GM21526 (cell line): Measurements from ENCODE around the gene RPL28.

Experiments used
- ATAC-seq: cut with Tn5 transposase; IDR thresholded peaks from one replicate; pipeline ENCODE4 v1.9.1; 2021; ENCODE audit warnings: moderate library complexity; ENCODE audit not compliant: unreplicated experiment, low FRiP score

Gene RPL28

DNA sequence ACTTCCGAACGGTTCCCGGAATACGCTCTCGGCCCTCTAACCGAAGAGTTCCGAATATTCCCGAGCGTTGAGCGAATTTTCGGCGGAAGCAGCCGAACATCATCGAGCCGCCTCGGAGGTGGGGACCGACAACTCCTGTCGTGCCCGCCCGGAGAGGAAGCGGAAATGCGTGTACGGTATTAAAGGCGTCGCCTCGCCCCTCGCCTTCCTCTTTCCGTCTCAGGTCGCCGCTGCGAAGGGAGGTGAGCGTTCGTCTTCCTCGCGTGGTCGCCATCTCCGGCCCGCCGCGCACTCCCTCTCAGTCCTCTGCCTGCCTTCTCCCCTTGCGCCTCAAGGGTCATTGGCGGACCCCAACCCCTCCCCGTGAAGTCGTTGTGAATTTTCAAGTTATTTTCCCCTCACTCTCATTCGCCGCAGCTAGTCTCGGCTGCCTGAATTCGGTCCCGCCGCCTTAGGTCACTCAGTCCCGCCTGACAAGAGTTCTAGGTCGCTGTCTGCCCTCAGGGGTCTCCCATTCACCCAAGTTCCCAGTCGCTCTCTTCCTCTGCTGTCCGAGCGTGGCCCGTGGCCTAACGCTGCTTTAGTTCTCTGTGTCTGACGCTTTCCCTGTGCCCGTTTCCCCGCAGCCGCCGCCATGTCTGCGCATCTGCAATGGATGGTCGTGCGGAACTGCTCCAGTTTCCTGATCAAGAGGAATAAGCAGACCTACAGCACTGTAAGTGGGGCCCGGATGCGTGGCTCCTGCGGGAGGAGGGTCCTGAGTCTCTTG, at the start of gene RPL28:
TSS of gene RPL28 (plus strand) at position 209 of the 769 bp plus-strand sequence. CDS start at position 635, 426 bp downstream.
- ATAC-seq: peak; percentile 51

- no peak for ATAC-seq
Observed at GRCh38 chr19:55336101-55336500, 49.6 kb upstream of the RPL28 start.

DNA sequence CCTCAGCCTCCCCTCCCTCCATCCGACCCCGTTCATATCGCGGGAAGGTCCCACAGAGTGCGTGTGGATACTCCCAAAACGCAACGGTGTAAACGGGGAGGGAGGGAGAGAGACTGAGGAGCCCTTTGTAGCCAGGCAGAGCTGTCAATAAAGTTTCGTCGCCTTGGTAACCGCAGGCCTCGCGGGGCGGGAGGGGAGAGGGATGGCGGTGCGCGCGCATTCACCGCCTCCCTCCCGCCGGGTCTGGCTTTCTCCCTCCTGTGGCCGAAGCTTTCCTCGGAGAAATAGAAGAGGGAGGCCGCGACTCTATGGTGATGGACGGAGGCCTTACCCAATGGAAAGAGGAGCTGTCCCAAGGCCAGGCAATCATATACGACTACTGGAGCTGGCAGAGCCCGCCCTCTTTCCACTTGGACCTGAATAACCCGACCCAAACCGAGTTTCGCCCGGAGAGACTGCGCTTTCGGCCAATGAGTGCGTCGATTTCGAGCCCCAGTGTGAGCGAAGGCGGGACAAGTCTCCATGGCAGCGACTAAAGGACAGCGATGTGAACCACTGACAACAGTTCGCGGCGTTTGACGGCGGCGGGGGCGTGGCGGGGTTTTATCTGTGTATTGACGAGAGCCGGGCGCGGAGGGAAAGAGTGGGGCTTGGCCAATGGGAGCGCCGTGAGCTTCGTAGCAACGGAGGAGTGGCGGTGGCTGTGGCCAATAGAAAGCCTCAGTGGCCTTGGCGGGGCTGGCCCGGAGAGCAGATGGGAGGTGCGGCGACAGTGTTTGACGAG, 46.4 kb upstream of the RPL28 start, which contains the start of gene KMT5C:
TSS of gene KMT5C (plus strand) at position 772 of the 784 bp plus-strand sequence. CDS start 2,061 bp downstream, outside the sequence.
- ATAC-seq: peak; percentile 77

DNA sequence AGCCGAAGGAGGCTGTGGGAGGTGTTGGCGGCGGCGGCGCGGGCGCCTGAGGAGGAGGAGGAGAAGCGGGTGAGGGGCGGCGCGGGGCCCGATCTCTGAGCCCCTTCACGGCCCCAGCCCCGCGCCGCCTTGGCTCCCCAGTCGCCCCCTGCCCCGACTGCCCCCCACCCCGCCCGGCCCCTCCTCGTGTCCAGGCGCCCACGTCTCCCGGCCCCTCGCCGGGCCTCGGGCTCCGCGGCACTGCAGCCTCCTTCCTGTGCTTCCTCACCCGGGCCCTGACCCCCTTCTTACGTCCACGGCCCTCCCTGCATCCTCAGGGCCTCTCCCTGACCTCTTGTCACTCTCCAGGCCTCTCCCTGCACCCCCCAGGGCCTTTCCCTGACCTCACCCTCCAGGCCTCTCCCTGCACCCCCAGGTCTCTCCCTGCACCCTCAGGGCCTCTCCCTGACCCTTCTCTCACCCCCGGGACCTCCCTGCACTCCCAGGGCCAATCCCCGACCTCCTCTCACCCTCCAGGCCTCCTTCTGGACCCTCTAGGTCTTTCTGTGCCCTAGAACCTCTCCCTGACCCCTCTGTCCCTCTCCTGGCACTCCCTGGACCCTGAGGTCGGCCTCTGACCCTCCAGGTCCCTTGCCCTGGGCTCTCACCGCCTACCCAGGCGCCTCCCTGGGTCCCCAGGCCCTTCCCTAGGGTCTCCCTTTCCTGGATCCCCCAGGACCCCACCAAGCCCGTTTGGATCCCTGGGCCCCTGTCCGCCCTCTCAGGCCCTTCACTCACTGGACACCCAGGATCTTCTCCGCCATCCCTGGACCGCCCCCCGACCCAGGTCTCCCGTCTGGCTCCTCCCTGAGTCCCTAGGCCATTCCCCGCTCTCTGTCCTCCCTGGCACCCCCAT, 45.6 kb upstream of the RPL28 start:
- no peak for ATAC-seq

GRCh38 chr19:55340784-55341147, 45.0 kb upstream of the RPL28 start:
- no peak for ATAC-seq

DNA sequence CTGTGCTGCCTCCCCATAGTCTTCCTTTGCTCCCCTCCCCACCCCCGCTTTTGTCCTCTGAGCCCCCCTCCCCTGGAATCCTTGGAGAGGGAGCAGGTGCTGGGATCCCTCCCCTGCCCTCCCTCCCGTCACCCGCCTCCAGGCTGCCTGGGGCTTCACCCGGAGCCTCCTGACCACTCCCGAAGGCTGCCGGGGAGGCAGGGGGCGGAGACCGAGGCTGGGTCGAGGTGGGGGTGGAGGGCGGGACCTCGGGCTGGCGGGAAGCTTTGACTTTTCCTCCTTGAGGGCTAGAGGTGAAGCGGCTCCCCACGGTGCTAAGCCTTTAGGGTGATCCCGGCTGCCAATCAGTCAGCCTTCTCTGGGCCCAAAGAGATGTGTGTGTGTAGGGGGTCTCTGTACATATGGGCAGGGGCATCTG, 44.6 kb upstream of the RPL28 start:
- ATAC-seq: no peak

GRCh38 chr19:55341595-55342531, 43.9 kb upstream of the RPL28 start:
- ATAC-seq: no peak

GRCh38 chr19:55344444-55344843, 41.3 kb upstream of the RPL28 start:
- no peak for ATAC-seq

GRCh38 chr19:55345101-55345817, 40.5 kb upstream of the RPL28 start:
- ATAC-seq: no peak

DNA sequence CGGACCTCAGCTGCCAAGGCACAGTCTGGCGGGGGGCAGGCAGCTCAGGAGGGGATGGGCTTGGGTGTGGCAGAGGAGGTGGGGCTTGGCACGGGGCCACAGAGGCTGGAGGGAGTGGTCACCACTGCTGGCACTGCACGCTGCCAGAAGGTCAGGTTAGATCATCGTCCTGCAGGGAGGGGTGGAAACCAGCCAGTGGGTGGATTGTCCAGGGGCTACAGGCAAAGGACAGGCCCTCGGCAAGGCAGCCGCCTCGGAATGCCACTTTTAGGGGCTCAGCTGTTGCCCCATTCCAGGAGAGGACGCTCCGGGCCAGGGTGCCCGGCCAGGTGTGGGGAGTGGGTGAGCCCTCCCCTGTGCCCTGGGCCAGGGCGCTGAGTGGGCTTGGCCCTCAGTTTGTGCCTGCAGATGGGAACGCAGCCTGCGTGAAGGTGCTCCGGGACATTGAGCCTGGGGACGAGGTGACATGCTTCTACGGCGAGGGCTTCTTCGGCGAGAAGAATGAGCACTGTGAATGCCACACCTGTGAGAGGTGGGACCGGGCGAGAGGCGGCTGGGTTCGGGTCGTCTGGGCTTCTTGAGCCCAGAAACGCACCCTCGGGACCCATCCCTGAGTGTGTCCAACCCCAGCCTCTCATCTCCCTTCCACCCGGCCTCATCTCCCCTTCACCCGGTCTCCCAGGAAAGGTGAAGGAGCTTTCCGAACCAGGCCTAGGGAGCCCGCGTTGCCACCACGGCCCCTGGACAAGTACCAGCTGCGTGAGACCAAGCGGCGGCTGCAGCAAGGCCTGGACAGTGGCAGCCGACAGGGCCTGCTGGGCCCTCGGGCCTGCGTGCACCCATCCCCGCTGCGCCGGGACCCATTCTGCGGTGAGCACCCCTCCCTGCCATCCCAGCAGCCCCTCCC, 39.7 kb upstream of the RPL28 start:
- no peak for ATAC-seq

GRCh38 chr19:55346725-55347441, 38.8 kb upstream of the RPL28 start:
- no peak for ATAC-seq

- no peak for ATAC-seq
Observed at GRCh38 chr19:55347442-55348009, 38.2 kb upstream of the RPL28 start.

- no peak for ATAC-seq
Observed at GRCh38 chr19:55348317-55349034, 37.3 kb upstream of the RPL28 start.

DNA sequence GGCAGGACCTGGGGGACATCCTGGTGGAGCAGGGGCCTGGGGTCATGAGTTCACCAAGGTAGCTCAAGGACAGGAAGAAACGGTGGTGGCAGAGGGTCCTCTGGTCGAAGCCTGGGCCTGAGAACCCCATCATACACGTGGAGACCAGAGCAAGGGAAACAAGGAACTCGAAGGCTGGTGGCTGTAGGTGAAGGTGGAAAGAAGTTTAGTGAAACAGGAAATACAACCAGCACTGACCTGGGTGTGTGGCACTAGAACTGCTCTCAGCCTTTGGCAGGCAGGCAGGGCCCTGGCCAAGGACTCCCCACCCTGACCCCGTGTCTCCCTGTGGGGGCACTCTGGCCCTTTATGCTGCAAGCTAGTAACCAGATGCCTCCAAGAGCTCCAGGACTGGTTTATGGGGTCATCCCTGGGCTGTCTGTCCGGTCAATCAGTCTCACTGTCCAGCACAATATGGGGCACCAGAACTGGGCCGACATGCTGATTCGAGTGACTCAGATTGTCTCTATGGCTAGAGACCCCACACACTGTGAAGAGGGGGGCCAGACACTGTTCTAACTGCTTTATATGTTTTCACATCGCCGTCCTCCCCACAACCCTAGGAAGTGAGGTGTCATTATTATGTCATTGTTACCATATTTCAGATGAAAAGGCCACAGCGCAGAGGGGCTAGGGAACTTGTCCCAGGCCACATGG, 35.0 kb upstream of the RPL28 start:
- ATAC-seq: no peak

- ATAC-seq: no peak
Observed at GRCh38 chr19:55352040-55352439, 33.7 kb upstream of the RPL28 start.
